ENCODE measurements around the gene XPNPEP2.

Gene XPNPEP2

DNA sequence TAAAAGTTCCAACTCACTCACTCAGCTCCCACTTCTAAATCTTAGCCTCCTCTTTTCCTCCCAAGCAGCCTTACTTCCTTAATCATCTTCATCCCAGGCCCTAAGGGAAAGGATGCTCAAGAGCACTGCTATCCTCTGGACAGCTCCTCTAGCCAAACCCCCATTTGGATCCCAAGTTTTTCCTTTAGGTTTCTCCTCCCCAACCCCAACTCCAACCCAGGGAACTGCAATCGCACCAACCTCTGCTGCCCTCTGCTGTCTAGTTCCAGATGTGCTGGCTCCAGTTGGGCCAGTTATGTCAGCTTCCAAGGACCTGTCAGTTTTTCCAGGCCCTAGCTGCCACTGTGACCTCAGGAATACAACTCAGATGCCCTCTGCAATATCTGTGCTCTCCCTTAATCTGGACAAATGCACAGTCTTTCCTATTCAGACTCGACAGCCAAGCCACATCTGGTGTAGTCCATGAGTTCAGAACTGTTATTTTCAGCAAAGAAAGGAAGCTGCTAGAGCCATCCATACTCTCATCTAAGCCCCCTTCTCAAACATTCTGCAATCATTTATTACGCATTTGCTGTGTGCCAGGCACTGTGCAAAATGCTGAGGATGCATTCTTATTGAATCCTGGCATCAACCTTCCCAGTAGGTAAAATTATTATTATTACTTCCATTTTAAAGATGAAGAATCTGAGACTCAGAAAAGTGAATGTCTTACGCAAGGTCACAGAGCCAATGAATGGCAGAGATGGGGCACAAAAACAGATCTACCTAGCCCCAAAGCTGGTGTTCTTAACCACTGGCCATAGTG is 12.3 kb upstream of the XPNPEP2 start:
- no peak for TF ChIP-seq GATA2 (IDR thresholded peaks at IDR 0.05; ENCODE audit: low read depth, low read length)
- TF ChIP-seq GATA3 (IDR thresholded peaks at IDR 0.05; ENCODE audit: low read depth, low read length): no peak

DNA sequence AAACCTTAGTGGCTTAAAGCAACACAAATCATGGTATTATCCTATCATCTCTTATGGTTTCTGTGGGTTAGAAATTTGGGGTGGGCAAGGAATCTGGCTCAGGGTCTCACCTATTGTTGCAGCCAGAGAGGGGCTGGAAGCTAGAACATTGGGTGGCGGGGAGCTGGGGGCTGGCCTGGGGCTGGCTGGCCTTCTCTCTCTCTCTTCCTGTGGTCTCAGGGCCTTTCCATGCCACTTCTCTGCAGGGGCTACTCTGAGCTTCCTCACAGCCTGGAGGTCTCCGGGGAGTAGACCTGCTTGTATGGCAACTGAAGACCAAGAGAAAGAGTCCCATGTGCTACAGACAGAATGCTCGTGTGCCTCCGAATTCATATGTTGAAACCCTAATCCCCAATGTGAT is 10.7 kb upstream of the XPNPEP2 start:
- no peak for TF ChIP-seq GATA2 (IDR thresholded peaks at IDR 0.05; ENCODE audit: low read depth, low read length)
- no peak for TF ChIP-seq GATA3 (IDR thresholded peaks at IDR 0.05; ENCODE audit: low read depth, low read length)

DNA sequence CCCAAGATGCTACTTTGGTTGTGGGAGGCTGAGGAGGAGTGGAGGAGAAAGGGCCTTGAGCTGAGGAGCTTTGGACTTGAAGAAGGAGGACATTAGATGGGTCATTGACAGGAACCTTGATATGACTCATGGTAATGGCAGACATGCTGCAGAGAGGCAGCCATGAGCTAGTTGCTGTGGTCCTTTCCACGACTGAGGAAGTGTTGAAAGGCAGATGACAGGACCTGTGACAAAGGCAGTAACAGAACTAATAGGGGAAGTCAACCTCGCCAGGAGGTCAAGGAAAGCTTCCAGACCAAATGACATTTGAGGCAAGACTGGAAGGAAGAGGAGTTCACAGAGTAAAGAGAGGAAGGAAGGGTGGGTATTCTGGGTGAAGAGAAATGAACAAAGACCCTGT is 7.6 kb upstream of the XPNPEP2 start:
- TF ChIP-seq GATA3 (IDR thresholded peaks at IDR 0.05; ENCODE audit: low read depth, low read length): no peak
- TF ChIP-seq GATA2 (IDR thresholded peaks at IDR 0.05; ENCODE audit: low read depth, low read length): no peak

DNA sequence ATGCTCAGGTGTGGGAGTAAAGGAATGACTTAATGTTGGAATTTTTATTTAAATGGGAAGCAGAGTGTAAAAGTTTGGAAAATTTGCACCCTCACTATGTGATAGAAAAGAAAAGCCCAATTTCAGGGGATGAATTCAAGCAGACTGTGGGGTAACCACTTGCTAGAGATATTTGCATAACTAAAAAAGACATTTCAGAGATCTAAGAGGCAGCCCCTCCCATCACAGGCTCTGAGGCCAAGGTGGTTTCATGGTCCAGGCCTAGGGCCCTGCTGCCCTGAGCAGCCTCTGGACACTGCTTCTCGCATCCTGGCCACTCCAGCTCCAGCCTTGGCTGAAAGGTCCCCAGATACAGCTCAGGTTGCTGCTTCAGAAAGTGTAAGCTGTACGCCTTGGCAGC is 5.9 kb upstream of the XPNPEP2 start:
- TF ChIP-seq GATA2 (IDR thresholded peaks at IDR 0.05; ENCODE audit: low read depth, low read length) (no peak), GATA3 (IDR thresholded peaks at IDR 0.05; ENCODE audit: low read depth, low read length) (no peak)

DNA sequence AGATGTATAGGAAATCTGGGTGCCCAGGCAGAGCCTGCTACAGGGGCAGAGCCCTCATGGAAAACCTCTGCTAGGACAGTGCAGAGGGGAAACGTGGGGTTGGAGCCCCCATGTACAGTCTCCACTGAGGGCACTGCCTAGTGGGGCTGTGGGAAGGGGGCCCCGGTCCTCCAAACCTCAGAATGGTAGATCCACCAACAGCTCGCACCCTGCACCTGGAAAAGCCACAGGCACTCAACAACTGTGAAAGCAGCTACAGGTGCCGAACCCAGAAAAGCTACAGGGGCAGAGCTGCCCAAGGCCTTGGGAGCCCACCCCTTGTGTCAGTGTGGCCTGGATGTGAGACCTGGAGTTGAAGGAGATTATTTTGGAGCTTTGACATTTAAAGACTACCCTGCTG is 5.4 kb upstream of the XPNPEP2 start:
- TF ChIP-seq GATA3 (IDR thresholded peaks at IDR 0.05; ENCODE audit: low read depth, low read length) (no peak), GATA2 (IDR thresholded peaks at IDR 0.05; ENCODE audit: low read depth, low read length) (no peak)

DNA sequence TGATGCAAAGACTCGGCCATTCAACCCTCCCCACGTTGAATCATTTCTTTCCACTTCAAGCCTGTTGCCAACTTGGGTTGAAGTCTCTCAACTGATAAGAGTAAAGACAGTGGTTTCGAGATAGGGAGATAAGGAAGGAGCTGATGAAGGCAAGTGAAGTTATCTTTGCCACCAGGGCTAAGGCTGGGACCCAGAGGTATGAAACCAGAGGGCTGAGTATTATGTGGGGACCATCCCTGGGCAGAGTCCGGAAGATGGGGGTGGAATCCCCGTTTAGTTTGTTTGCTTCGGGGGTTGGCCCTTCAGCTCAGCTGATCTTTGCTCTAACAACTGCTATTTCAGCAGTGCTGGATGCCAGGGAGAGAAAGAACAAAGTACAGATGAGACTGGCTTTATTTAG is 2.3 kb upstream of the XPNPEP2 start:
- no peak for TF ChIP-seq GATA3 (IDR thresholded peaks at IDR 0.05; ENCODE audit: low read depth, low read length)
- no peak for TF ChIP-seq GATA2 (IDR thresholded peaks at IDR 0.05; ENCODE audit: low read depth, low read length)

DNA sequence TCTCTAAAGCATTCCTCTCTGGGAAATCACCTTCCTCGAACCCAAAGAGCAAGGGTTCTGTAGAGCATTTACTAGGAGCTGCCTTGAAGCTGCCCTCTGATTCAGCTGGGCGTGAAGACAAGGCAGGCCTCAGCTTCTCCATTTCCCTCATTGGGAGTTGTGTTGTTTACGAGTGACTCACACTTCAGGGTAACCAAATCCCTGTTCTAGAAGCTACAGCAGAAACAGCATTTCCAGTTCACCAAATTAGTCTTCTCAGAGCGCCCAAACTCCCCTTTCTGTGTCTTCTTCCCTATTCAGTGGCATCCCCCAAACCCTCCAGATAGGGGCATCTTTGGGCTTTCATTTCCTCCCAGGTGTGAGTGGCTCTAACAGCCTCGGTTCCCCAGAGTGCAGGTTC is 863 bp upstream of the XPNPEP2 start:
- TF ChIP-seq GATA2 (IDR thresholded peaks at IDR 0.05; ENCODE audit: low read depth, low read length): no peak
- TF ChIP-seq GATA3 (IDR thresholded peaks at IDR 0.05; ENCODE audit: low read depth, low read length): no peak

DNA sequence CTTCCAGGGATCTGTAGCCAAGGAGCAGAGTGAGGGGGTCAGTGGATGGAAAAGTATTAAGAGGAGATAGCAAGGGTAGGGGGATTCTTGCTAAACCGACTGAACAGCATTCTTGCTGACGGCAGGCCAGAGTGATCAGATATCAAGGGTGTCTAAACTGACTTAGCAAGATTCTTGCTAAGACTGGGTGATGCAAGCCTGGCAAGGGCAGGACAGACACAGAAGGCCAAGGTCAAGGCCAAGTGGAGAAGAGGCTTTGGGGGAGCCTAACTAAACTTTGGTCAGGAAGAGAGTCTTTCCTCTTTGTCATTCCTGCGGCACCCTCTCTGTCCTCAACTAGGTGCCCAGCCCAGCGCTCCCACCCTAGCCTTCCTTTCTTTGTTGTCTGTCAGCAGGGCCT is 799 bp downstream of the XPNPEP2 start:
- no peak for TF ChIP-seq GATA2 (IDR thresholded peaks at IDR 0.05; ENCODE audit: low read depth, low read length)
- no peak for TF ChIP-seq GATA3 (IDR thresholded peaks at IDR 0.05; ENCODE audit: low read depth, low read length)

DNA sequence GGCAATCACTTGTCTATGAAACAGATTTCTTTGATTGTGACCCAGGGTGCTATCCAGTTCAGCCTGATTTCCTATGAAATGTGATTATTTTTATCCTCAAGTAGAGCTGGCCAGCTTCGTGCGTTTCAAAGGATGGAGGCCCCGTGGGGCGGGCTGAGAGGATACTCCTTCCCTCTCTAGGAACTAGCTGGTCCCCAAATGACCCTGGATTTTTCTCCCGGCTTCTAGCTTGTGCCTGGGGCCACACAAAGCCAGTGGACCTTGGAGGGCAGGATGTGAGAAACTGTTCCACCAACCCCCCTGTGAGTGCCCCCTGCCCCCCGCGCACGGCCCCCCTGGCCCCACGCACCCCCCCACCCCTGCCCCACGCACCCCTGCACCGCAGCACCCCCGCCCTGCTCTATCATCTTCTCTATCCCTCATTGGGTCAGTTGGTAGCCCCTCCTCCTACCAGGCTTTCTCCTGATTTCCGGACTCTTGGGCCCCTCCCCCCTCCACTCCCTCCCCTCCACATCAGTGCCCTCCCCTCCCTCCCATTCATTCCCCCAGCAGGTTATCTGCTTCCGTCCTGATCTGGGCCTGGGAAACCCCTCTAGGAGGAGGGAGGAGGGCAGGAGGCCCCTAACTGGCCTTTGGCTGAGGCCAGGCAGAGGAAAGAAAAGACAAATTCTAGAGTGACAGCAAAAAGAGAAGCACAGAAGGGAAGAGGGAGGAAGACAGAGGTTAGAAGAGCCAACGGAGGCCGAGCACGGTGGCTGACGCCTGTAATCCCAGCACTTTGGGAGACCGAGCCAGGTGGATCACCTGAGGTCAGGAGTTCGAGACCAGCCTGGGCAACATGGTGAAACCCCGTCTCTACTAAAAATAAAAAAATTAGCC is 3.3 kb downstream of the XPNPEP2 start:
- no peak for TF ChIP-seq GATA3 (IDR thresholded peaks at IDR 0.05; ENCODE audit: low read depth, low read length)
- no peak for TF ChIP-seq GATA2 (IDR thresholded peaks at IDR 0.05; ENCODE audit: low read depth, low read length)

DNA sequence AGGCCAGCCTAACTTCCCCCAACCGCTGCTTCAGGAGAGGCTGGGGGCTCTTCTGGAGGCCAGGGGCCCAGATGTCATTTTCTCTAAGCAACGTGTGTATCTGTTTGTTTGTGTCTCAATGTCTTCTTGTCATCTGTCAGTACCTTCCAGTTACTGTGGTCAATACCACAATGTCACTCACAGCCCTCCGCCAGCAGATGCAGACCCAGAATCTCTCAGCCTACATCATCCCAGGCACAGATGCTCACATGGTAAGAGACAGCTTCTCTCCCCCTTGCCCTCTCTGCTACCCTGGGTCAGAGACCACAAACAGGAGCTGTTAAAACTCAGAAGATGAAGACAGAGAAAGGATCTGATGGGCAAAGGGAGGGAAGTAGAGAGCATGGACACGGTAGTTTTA is 5.0 kb downstream of the XPNPEP2 start:
- TF ChIP-seq GATA2 (IDR thresholded peaks at IDR 0.05; ENCODE audit: low read depth, low read length) (no peak), GATA3 (IDR thresholded peaks at IDR 0.05; ENCODE audit: low read depth, low read length) (no peak)

DNA sequence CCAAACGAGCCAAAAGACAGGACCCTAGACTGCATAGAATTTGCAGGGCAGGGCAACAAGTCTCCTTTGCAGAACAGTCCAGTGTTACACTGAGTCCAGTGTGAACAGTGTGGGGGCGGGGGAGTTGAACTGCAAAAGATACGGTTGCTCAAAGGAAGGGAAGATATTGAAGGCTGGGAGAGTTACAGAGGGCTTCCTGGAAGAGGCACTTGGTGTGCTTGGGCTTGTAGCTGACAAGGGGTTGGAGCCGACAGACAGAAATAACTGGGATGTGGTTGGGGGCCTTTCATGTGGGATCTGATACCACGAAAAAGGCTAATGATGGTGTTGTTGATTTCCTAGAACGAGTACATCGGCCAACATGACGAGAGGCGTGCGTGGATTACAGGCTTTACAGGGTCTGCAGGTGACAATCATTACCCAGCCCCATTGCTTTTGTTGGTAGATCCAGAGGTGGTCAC is 6.1 kb downstream of the XPNPEP2 start:
- TF ChIP-seq GATA2 (IDR thresholded peaks at IDR 0.05; ENCODE audit: low read depth, low read length) (no peak), GATA3 (IDR thresholded peaks at IDR 0.05; ENCODE audit: low read depth, low read length) (no peak)

DNA sequence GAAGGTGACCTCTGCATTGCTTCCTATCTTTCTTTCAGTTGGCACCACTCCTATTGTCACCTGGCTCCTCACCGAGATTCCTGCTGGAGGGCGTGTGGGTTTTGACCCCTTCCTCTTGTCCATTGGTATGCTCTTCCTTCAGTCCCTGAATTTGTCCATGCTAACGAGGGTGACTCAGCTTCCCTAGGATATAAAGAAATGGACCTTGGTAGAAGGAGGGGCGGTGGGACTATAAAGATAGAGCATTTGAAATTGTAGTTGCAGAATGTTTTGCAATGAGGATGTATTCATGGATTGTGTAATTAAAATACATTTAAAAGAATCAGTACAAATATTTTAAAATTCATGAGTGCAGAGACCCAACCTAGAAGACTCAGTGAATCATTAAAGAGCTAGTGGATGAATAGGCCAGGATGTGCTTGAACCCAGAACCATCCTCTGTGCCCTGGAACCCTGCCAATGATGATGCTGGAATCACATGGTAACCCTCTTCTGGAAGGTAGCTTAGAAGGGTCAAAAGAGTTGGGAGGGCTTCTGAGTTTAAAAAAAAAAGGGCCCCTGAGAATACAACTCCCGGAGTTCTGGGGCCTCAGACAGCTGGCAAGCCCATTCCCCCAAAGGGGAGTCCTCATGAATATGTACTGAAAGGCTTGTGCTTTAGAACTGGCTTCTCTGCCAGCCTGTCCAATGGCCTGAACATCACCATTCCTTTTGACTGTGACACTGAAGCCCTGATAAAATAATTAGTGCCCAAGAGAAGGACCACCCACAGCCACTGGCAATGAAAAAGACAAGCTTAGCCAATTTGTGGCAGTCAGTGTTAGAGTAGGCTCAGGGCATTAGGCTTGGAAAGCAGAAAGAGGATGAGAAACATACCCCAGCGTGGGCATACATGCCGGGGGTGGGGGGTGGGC is 8.0 kb downstream of the XPNPEP2 start:
- TF ChIP-seq GATA3 (IDR thresholded peaks at IDR 0.05; ENCODE audit: low read depth, low read length): no peak

DNA sequence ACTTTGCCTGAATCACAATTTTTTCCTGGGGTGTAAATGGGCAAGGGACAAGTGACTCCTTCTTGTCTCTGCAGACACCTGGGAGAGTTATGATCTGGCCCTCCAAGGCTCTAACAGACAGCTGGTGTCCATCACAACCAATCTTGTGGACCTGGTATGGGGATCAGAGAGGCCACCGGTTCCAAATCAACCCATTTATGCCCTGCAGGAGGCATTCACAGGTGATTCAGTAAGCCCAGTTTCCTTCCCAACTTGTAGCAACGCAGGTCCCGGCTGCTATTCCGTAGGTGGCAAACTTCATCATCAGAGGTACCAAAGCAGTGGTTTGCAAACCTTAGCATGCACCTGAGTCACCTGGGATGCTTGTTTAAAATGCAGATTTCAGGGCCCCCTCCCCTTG is 8.8 kb downstream of the XPNPEP2 start:
- TF ChIP-seq GATA2 (IDR thresholded peaks at IDR 0.05; ENCODE audit: low read depth, low read length): no peak
- TF ChIP-seq GATA3 (IDR thresholded peaks at IDR 0.05; ENCODE audit: low read depth, low read length): no peak

DNA sequence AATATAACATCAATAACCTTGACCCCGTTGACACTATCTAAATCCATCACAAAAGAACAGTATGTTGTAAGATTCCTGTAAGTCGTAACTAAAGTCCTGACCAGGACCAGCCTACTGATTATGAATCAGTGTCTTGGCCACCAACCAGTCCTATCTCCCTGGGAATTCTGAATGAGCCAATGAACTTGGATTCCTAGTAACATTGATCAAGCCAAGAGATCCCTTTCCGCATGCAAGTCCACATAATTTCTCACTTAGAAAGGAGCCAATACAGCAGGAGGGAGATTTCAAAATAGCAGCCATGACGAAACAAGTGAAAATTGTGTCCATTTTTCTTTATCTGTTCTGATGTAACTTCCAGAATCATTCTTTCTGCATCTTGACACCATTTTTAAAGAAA is 9.5 kb downstream of the XPNPEP2 start:
- TF ChIP-seq GATA2 (IDR thresholded peaks at IDR 0.05; ENCODE audit: low read depth, low read length) (no peak), GATA3 (IDR thresholded peaks at IDR 0.05; ENCODE audit: low read depth, low read length) (no peak)
